Psoas muscle (tissue), 8 donors: ENCODE measurements around the gene FGGY. TPM values are rescaled to one million over a fixed set of nuclear protein-coding genes. Genes with fewer than 3 reads are reported as not detected.

Experiments used
- ATAC-seq, 4 donors: fragments of 200-7000 bp; cut with Tn5 transposase; one replicate each; pipeline ENCODE4 v1.9.1; 2020; ENCODE audit warnings: moderate library complexity in 3 of 4, mild to moderate bottlenecking in 2 of 4
- DNase-seq, 2 donors: peaks; one replicate each; pipeline ENCODE4 v3.0.0-alpha.2; 2020
- H3K27ac ChIP-seq: fragments of 200-600 bp; one replicate; pipeline ENCODE4 v1.8.0; 2022
- H3K27me3 ChIP-seq, 3 donors: fragments of 200-600 bp in 1 of 3; one replicate each; pipeline versions ENCODE4 v1.6.1 to v1.8.0; 2013 to 2022; ENCODE audit warnings: low read length in 2 of 3, mild to moderate bottlenecking in 2 of 3, moderate library complexity in 1 of 3; ENCODE audit not compliant: insufficient read depth in 3 of 3
- H3K36me3 ChIP-seq, 2 donors: fragments of 200-600 bp in 1 of 2; one replicate each; pipeline versions ENCODE4 v1.6.1 to v1.8.0; 2013 to 2022; ENCODE audit warnings: low read depth in 1 of 2, mild to moderate bottlenecking in 1 of 2, moderate library complexity in 1 of 2; ENCODE audit not compliant: insufficient read depth in 1 of 2
- H3K4me1 ChIP-seq: fragments of 200-600 bp; one replicate; pipeline ENCODE4 v1.8.0; 2022
- H3K4me3 ChIP-seq: fragments of 200-600 bp; one replicate; pipeline ENCODE4 v1.8.0; 2022; ENCODE audit warnings: mild to moderate bottlenecking
- H3K9me3 ChIP-seq: fragments of 200-600 bp; one replicate; pipeline ENCODE4 v1.8.0; 2022
- CTCF ChIP-seq: fragments of 200-600 bp; IDR thresholded peaks from one replicate; pipeline ENCODE4 v1.8.0; 2022; ENCODE audit warnings: antibody characterized with exemption
- WGBS, 3 donors: extraction: QIAGEN DNeasy Blood & Tissue Kit; methylation state at CpG; one replicate each; pipeline versions ENCODE4 v1.1.6 to v1.1.7; 2013; 5-methylcytosine and 5-hydroxymethylcytosine counted together
- intact Hi-C, 2 donors: fragments of 100-400 bp; cut with DNase I; formaldehyde crosslinking; loops; one replicate each; pipeline versions ENCODE4 v1.11.0 to v1.14.2; 2022
- polyA plus RNA-seq, 3 donors: library from polyadenylated mRNA; stranded (reverse); fragments of 200-250 nt; gene quantifications; one replicate each; pipeline ENCODE4 v1.2.3, GENCODE V29; 2013
- total RNA-seq, 4 donors: library from RNA; stranded (reverse); fragmentation: NEBNext Ultra II Directional in 2 of 4; extraction: Animal tissue kit (Norgen Biotek cat#: 25700) in 2 of 4; gene quantifications; one replicate each; pipeline versions ENCODE4 v1.2.1 to v1.2.4, GENCODE V29; 2021 to 2023
- donor health status: healthy with polysubstance abuse.
- donor health status: DM: no; HTN: no; CAD: no; lungs with moderate emphysema.
- donor health status: Bipolar disorder and iron deficiency.
- donor health status: healthy.
- donor health status: DM: yes; HTN: yes; CAD: no.
- donor health status: DM: no; HTN: no; CAD: no.
- donor health status: DM: no; HTN: no; CAD: no.
- donor health status: DM: yes; HTN: yes; CAD: no.

Gene FGGY
- total and polyA plus RNA-seq, 7 donors, result 11.9 to 72.2 (median 46.5) TPM

GRCh38 chr1:59766227-59766855 lies 469.4 kb downstream of the FGGY start:
- Histone ChIP-seq H3K4me3 (no peak overlapping the region), H3K36me3 (peaks cover 0 to 10% of the 10 kb centered on the region in 2 donors), H3K4me1 (peaks cover 15% of the 10 kb centered on the region), H3K9me3 (no peaks in the 10 kb centered on the region), H3K27me3 (no peaks in the 10 kb centered on the region), H3K27ac (no peak overlapping the region)
- no peak for TF ChIP-seq CTCF
- intact Hi-C loops, result no loop called here
- 58 to 80% (median 64%) methylated on average over 9 of the region's 9 CpGs for WGBS, 3 donors
- DNase-seq (no peak), ATAC-seq (peak in 3 of 4 donors; percentile 6 to 45 (median 40))

GRCh38 chr1:59767119-59767518 lies 470.2 kb downstream of the FGGY start:
- no peaks in the 10 kb centered on the region for H3K9me3 ChIP-seq
- intact Hi-C loops, result no loop called here
- ATAC-seq (peak in 3 of 4 donors; percentile 42 to 60 (median 47)), DNase-seq (no peak)
- H3K4me1 ChIP-seq, result peaks cover 15% of the 10 kb centered on the region
- no peak overlapping the region for H3K4me3 ChIP-seq
- no peaks in the 10 kb centered on the region for H3K27me3 ChIP-seq
- H3K36me3 ChIP-seq, result peaks cover 0 to 10% of the 10 kb centered on the region in 2 donors
- no peak for TF ChIP-seq CTCF
- no peak overlapping the region for H3K27ac ChIP-seq
- 41 to 55% (median 53%) methylated on average over 2 of the region's 2 CpGs for WGBS, 3 donors

GRCh38 chr1:59768792-59769735 lies 472.2 kb downstream of the FGGY start:
- no peak for TF ChIP-seq CTCF
- H3K36me3 ChIP-seq, result no peaks in the 10 kb centered on the region
- DNase-seq (no peak), ATAC-seq (no peak)
- 81 to 95% (median 86%) methylated on average over 10 of the region's 10 CpGs for WGBS, 3 donors
- no peaks in the 10 kb centered on the region for H3K27me3 ChIP-seq
- H3K27ac ChIP-seq, result no peak overlapping the region
- intact Hi-C loops, result no loop called here
- no peak overlapping the region for H3K4me3 ChIP-seq
- H3K9me3 ChIP-seq, result no peaks in the 10 kb centered on the region
- peaks cover 15% of the 10 kb centered on the region for H3K4me1 ChIP-seq

DNA sequence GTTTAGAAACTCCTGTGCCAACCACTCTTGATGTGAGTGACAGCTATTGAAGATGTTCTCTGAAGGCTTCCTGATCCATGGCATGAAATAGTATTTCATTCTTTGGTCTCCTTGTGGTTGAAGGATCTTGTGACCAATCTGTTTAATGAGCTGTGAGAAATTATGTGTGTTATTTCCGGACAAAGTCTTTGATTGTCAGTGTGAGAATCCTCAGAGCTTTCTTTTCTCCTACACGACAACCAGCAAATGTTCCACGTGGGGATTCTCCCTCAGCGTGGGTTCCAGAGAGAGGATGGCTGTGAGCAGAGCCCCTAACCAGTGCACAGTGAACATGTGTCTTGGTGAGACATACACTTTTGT lies 472.8 kb downstream of the FGGY start:
- no peak for DNase-seq
- H3K36me3 ChIP-seq, result no peaks in the 10 kb centered on the region
- no peak overlapping the region for H3K4me3 ChIP-seq
- no peak for TF ChIP-seq CTCF
- peaks cover 15% of the 10 kb centered on the region for H3K4me1 ChIP-seq
- intact Hi-C loops, result no loop called here
- H3K27ac ChIP-seq, result no peak overlapping the region
- H3K27me3 ChIP-seq, result no peaks in the 10 kb centered on the region
- ATAC-seq, result no peak
- H3K9me3 ChIP-seq, result no peaks in the 10 kb centered on the region
- 58 to 79% (median 66%) methylated on average over 4 of the region's 4 CpGs for WGBS, 3 donors
